K562 (cell line): ENCODE data around the gene REEP2. TPM values are rescaled to one million over a fixed set of nuclear protein-coding genes. Genes with fewer than 3 reads are reported as not detected.
A peak's percentile ranks its signal among the peaks of the same experiment; 100 is the strongest.

ENCODE experiments used
- BRD4 ChIP-seq: fragments of 200-600 bp; sonication (generic); IDR thresholded peaks from 2 replicates; pipeline ENCODE4 v1.6.1; 2017; ENCODE audit warnings: inconsistent platforms
- CHD7 ChIP-seq: fragments of 200-600 bp; sonication (generic); IDR thresholded peaks from one replicate; pipeline ENCODE4 v1.6.1; 2012; ENCODE audit warnings: mild to moderate bottlenecking, low read depth, low read length, inconsistent platforms
- CREB1 ChIP-seq, 2 experiments: sonication (generic) in 1 of 2; formaldehyde crosslinking in 1 of 2; IDR thresholded peaks; 2 replicates each; pipeline versions ENCODE4 v1.6.1 to v1.8.0; 2012 to 2022; ENCODE audit warnings: inconsistent platforms in 1 of 2, mild to moderate bottlenecking in 1 of 2, missing genetic modification reagents in 1 of 2, moderate library complexity in 1 of 2
- KAT2B ChIP-seq: IDR thresholded peaks from one replicate; pipeline ENCODE4 v1.6.1; 2012; ENCODE audit warnings: low read depth, mild to moderate bottlenecking, control low read depth, inconsistent platforms, low read length, moderate library complexity
- KHSRP ChIP-seq: fragments of 450-650 bp; IDR thresholded peaks from 2 replicates; pipeline ENCODE4 v1.6.1; 2017
- NFXL1 ChIP-seq: fragments of 450-650 bp; formaldehyde crosslinking; IDR thresholded peaks from 2 replicates; pipeline ENCODE4 v1.4.0; 2021; ENCODE audit warnings: mild to moderate bottlenecking
- RHOXF2B ChIP-seq: fragments of 250-450 bp; sonication (Bioruptor Pico); conservative IDR thresholded peaks from 2 replicates; pipeline ENCODE4 v1.5.1; 2021
- SNRNP70 ChIP-seq: fragments of 200-400 bp; formaldehyde crosslinking; optimal IDR thresholded peaks from 2 replicates; pipeline ENCODE3; 2017; ENCODE audit warnings: low read depth, low read length
- TEAD1 ChIP-seq, 2 experiments: fragments of 450-650 bp in 1 of 2; sonication (generic) in 1 of 2; formaldehyde crosslinking; IDR thresholded peaks; 2 replicates each; pipeline versions ENCODE4 v1.4.0 to v1.8.0; 2020 to 2022; ENCODE audit warnings: mild to moderate bottlenecking in 2 of 2, missing genetic modification reagents in 1 of 2
- TSC22D4 ChIP-seq: fragments of 450-650 bp; IDR thresholded peaks from 2 replicates; pipeline ENCODE4 v1.6.1; 2016; ENCODE audit warnings: missing genetic modification characterization, missing biosample characterization, control low read depth
- ZC3H11A ChIP-seq: IDR thresholded peaks from 2 replicates; pipeline ENCODE4 v1.6.1; 2012; ENCODE audit warnings: low read depth, low read length, improper control_type of control experiment
- ZNF347 ChIP-seq: fragments of 450-650 bp; formaldehyde crosslinking; IDR thresholded peaks from 2 replicates; pipeline ENCODE4 v1.4.0; 2020; ENCODE audit warnings: low read depth, mild to moderate bottlenecking, moderate library complexity
- polyA plus RNA-seq, 8 experiments: library from polyadenylated mRNA; depleted of rRNA in 4 of 8; stranded (reverse) in 5 of 8; unstranded in 3 of 8; fragments of >200 nt; fragmentation: Nextera tagmentation in 2 of 8; fragmentation: Illumina TruSeq in 1 of 8; extraction: Ambion mirVana in 2 of 8; extraction: Trizol in 1 of 8; gene quantifications; 2 replicates each; pipeline versions ENCODE4 v1.2.1 to v1.2.3, GENCODE V29; 2011 to 2014; ENCODE audit warnings: inconsistent platforms in 1 of 8, missing spikeins in 1 of 8
- total RNA-seq, 7 experiments: library from RNA; depleted of rRNA in 6 of 7; stranded (reverse); fragments of >200 nt in 6 of 7; fragmentation: Illumina TruSeq in 2 of 7; extraction: Trizol in 2 of 7; gene quantifications; 2 replicates each; pipeline versions ENCODE4 v1.2.1 to v1.2.3, GENCODE V29; 2011 to 2021; ENCODE audit warnings: low replicate concordance in 1 of 7
- TF ChIP-seq, protein P1 (sequence below): fragments of 450-650 bp; IDR thresholded peaks from 2 replicates; pipeline ENCODE4 v1.6.1; 2018; ENCODE audit not compliant: partially characterized antibody

The REEP2 gene
- total and polyA plus RNA-seq, 9 of the 15 experiments (the other 6 are each of a cell fraction or from before 2014, with no cell fraction given): 0.03 to 1.1 (median 0.12) TPM; not detected in 1

- TF ChIP-seq NFXL1 (CRISPR knock-in tag) (peak; percentile 93), ZNF347 (CRISPR knock-in tag) (0 out of 2 replicates have a peak, but pooled peaks have one; percentile 65), KAT2B (no peak), TSC22D4 (no peak), ZC3H11A (no peak), TEAD1 (CRISPR knock-in tag; IDR thresholded peaks at IDR 0.05) (peak in 1 of 2 experiments; percentile 81; a peak in 3 of 4 replicates), CHD7 (peak; percentile 25), CREB1 (IDR thresholded peaks at IDR 0.05) (peak; percentile 67; the same call in 1 of the 2 replicates), CREB1 (CRISPR knock-in tag; IDR thresholded peaks at IDR 0.05) (no peak), RHOXF2B (no peak), SNRNP70 (peak; percentile 99), KHSRP (no peak), BRD4 (no peak)
- TF ChIP-seq, protein P1, sequence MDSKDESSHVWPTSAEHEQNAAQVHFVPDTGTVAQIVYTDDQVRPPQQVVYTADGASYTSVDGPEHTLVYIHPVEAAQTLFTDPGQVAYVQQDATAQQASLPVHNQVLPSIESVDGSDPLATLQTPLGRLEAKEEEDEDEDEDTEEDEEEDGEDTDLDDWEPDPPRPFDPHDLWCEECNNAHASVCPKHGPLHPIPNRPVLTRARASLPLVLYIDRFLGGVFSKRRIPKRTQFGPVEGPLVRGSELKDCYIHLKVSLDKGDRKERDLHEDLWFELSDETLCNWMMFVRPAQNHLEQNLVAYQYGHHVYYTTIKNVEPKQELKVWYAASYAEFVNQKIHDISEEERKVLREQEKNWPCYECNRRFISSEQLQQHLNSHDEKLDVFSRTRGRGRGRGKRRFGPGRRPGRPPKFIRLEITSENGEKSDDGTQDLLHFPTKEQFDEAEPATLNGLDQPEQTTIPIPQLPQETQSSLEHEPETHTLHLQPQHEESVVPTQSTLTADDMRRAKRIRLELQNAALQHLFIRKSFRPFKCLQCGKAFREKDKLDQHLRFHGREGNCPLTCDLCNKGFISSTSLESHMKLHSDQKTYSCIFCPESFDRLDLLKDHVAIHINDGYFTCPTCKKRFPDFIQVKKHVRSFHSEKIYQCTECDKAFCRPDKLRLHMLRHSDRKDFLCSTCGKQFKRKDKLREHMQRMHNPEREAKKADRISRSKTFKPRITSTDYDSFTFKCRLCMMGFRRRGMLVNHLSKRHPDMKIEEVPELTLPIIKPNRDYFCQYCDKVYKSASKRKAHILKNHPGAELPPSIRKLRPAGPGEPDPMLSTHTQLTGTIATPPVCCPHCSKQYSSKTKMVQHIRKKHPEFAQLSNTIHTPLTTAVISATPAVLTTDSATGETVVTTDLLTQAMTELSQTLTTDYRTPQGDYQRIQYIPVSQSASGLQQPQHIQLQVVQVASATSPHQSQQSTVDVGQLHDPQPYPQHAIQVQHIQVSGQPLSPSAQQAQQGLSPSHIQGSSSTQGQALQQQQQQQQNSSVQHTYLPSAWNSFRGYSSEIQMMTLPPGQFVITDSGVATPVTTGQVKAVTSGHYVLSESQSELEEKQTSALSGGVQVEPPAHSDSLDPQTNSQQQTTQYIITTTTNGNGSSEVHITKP: peak; percentile 57
Measured at GRCh38 chr5:138469540-138470321, 30.9 kb downstream of the REEP2 start (continued).
